Sigmoid colon (tissue), 7 donors: ENCODE results near the gene PRAMEF12. TPM values are rescaled to one million over a fixed set of nuclear protein-coding genes. Genes with fewer than 3 reads are reported as not detected.

Experiments
- DNase-seq: peaks from one replicate; pipeline ENCODE4 v3.0.0-alpha.2; 2019
- H3K27ac ChIP-seq, 4 donors: fragments of 200-600 bp; sonication (generic); one replicate each; pipeline ENCODE4 v1.5.1; 2016 to 2019; ENCODE audit warnings: mild to moderate bottlenecking in 1 of 4
- H3K27me3 ChIP-seq, 3 donors: fragments of 200-600 bp; sonication (generic); one replicate each; pipeline ENCODE4 v1.5.1; 2019; ENCODE audit warnings: mild to moderate bottlenecking in 1 of 3
- H3K36me3 ChIP-seq, 4 donors: fragments of 200-600 bp; sonication (generic); one replicate each; pipeline ENCODE4 v1.5.1; 2016 to 2019
- H3K4me1 ChIP-seq, 4 donors: fragments of 200-600 bp; sonication (generic); one replicate each; pipeline ENCODE4 v1.5.1; 2017 to 2019
- H3K4me3 ChIP-seq, 4 donors: fragments of 200-600 bp; sonication (generic); one replicate each; pipeline ENCODE4 v1.5.1; 2017 to 2019; ENCODE audit warnings: mild to moderate bottlenecking in 2 of 4, moderate library complexity in 1 of 4
- H3K9me3 ChIP-seq, 4 donors: fragments of 200-600 bp in 3 of 4; sonication (generic) in 3 of 4; one replicate each; pipeline versions ENCODE4 v1.5.1 to v1.6.1; 2013 to 2019
- CTCF ChIP-seq, 4 experiments: fragments of 450-650 bp in 3 of 4; fragments of 200-600 bp in 1 of 4; IDR thresholded peaks; one replicate each; pipeline ENCODE4 v1.5.1; 2016 to 2019; ENCODE audit warnings: antibody characterized with exemption in 4 of 4, mild to moderate bottlenecking in 3 of 4, moderate library complexity in 2 of 4
- EP300 ChIP-seq, 4 donors: sonication (generic); formaldehyde crosslinking; IDR thresholded peaks; one replicate each; pipeline ENCODE4 v1.6.1; 2017; ENCODE audit warnings: antibody characterized with exemption in 4 of 4
- POLR2A ChIP-seq, 2 donors: fragments of 450-650 bp; IDR thresholded peaks; one replicate each; pipeline ENCODE4 v1.6.1; 2016; ENCODE audit warnings: antibody characterized with exemption in 2 of 2, mild to moderate bottlenecking in 2 of 2, moderate library complexity in 2 of 2
- POLR2AphosphoS5 ChIP-seq, 4 donors: sonication (generic); formaldehyde crosslinking; IDR thresholded peaks; one replicate each; pipeline ENCODE4 v1.6.1; 2017; ENCODE audit warnings: antibody characterized with exemption in 4 of 4
- WGBS, 2 donors: extraction: QIAGEN DNeasy Blood & Tissue Kit; methylation state at CpG; one replicate each; pipeline ENCODE4 v1.1.7; 2013; 5-methylcytosine and 5-hydroxymethylcytosine counted together
- intact Hi-C: fragments of 100-400 bp; cut with DNase I; formaldehyde crosslinking; loops from one replicate; pipeline ENCODE4 v1.15.1; 2023
- polyA plus RNA-seq, 3 donors: library from polyadenylated mRNA; stranded (reverse); fragments of 200-250 nt; gene quantifications; one replicate each; pipeline ENCODE4 v1.2.3, GENCODE V29; 2013
- total RNA-seq, 4 donors: library from RNA; depleted of rRNA; stranded (reverse); fragments of >200 nt; gene quantifications; one replicate each; pipeline ENCODE4 v1.1.0, GENCODE V29; 2016
- donor health status: healthy with polysubstance abuse.
- donor health status: Bipolar disorder and iron deficiency.
- donor health status: healthy.

The PRAMEF12 gene
- total and polyA plus RNA-seq, 7 donors, result not detected

DNA sequence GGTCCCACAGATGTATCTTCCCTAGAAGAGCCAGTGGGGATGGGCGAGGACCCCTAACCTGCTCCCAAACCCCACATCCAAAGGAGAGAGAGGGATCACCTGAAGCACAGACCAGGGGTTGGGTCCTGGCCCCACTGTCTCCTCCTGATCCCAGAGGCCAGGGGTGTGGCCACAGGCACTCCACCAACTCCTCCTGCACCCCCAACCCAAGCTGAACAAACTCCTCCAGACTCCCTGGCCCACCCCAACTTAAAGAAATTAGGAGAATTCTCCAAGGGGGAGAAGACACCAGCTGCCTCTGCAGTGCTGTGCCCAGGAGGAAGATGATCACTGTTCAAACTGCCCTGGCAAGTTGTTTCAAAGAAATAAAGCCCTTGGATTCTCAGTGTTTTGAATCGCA, 4.5 kb upstream of the PRAMEF12 start:
- Histone ChIP-seq H3K4me1 (no peaks in the 10 kb centered on the region), H3K27me3 (peaks cover 0 to 8% (median 0%) of the 10 kb centered on the region in 3 donors), H3K27ac (no peak overlapping the region), H3K36me3 (no peaks in the 10 kb centered on the region), H3K9me3 (no peaks in the 10 kb centered on the region), H3K4me3 (no peak overlapping the region)
- intact Hi-C loops, result no loop called here
- WGBS, 2 donors, result 63 to 90% methylated on average over 2 of the region's 2 CpGs
- DNase-seq, result no peak
- TF ChIP-seq CTCF (IDR thresholded peaks at IDR 0.05) (no peak), EP300 (IDR thresholded peaks at IDR 0.05) (no peak), POLR2A (IDR thresholded peaks at IDR 0.05) (no peak), POLR2AphosphoS5 (IDR thresholded peaks at IDR 0.05) (no peak)

GRCh38 chr1:12769976-12770505, 3.5 kb upstream of the PRAMEF12 start:
- no peak overlapping the region for H3K4me3 ChIP-seq
- H3K36me3 ChIP-seq, result no peaks in the 10 kb centered on the region
- intact Hi-C loops, result no loop called here
- H3K4me1 ChIP-seq, result no peaks in the 10 kb centered on the region
- no peak overlapping the region for H3K27ac ChIP-seq
- H3K9me3 ChIP-seq, result no peaks in the 10 kb centered on the region
- DNase-seq, result no peak
- WGBS, 2 donors, result 57 to 64% methylated on average over 7 of the region's 7 CpGs
- TF ChIP-seq POLR2AphosphoS5 (IDR thresholded peaks at IDR 0.05) (no peak), CTCF (IDR thresholded peaks at IDR 0.05) (no peak), EP300 (IDR thresholded peaks at IDR 0.05) (no peak), POLR2A (IDR thresholded peaks at IDR 0.05) (no peak)
- H3K27me3 ChIP-seq, result peaks cover 0 to 8% (median 0%) of the 10 kb centered on the region in 3 donors

GRCh38 chr1:12770620-12771019, 2.9 kb upstream of the PRAMEF12 start:
- Histone ChIP-seq H3K4me1 (no peaks in the 10 kb centered on the region), H3K4me3 (no peak overlapping the region), H3K36me3 (no peaks in the 10 kb centered on the region), H3K27ac (no peak overlapping the region), H3K9me3 (no peaks in the 10 kb centered on the region), H3K27me3 (peaks cover 0 to 8% (median 0%) of the 10 kb centered on the region in 3 donors)
- 78 to 80% methylated on average over 2 of the region's 2 CpGs for WGBS, 2 donors
- intact Hi-C loops, result no loop called here
- DNase-seq, result no peak
- TF ChIP-seq CTCF (IDR thresholded peaks at IDR 0.05) (no peak), POLR2A (IDR thresholded peaks at IDR 0.05) (no peak), EP300 (IDR thresholded peaks at IDR 0.05) (no peak), POLR2AphosphoS5 (IDR thresholded peaks at IDR 0.05) (no peak)

GRCh38 chr1:12771186-12771585, 2.4 kb upstream of the PRAMEF12 start:
- no peak for TF ChIP-seq POLR2AphosphoS5 (IDR thresholded peaks at IDR 0.05)
- no peak for TF ChIP-seq POLR2A (IDR thresholded peaks at IDR 0.05)
- TF ChIP-seq EP300 (IDR thresholded peaks at IDR 0.05), result no peak
- no peak for TF ChIP-seq CTCF (IDR thresholded peaks at IDR 0.05)
- no peak for DNase-seq
- H3K27me3 ChIP-seq, result peaks cover 0 to 8% (median 0%) of the 10 kb centered on the region in 3 donors

GRCh38 chr1:12772520-12772919, 1.0 kb upstream of the PRAMEF12 start:
- TF ChIP-seq POLR2AphosphoS5 (IDR thresholded peaks at IDR 0.05), result no peak
- no peak for TF ChIP-seq CTCF (IDR thresholded peaks at IDR 0.05)
- intact Hi-C loops, result no loop called here
- Histone ChIP-seq H3K27ac (no peak overlapping the region), H3K4me3 (no peak overlapping the region), H3K9me3 (no peaks in the 10 kb centered on the region), H3K4me1 (no peaks in the 10 kb centered on the region), H3K36me3 (no peaks in the 10 kb centered on the region), H3K27me3 (peaks cover 0 to 8% (median 0%) of the 10 kb centered on the region in 3 donors)
- 88 to 89% methylated on average over 5 of the region's 5 CpGs for WGBS, 2 donors
- no peak for DNase-seq

More at GRCh38 chr1:12771186-12771585, 2.4 kb upstream of the PRAMEF12 start:
- 78 to 79% methylated on average over 5 of the region's 5 CpGs for WGBS, 2 donors
- Histone ChIP-seq H3K9me3 (no peaks in the 10 kb centered on the region), H3K4me3 (no peak overlapping the region), H3K4me1 (no peaks in the 10 kb centered on the region), H3K36me3 (no peaks in the 10 kb centered on the region), H3K27ac (no peak overlapping the region)
- intact Hi-C loops, result no loop called here
